ENCODE data around the gene CROCC.
"Not testable (repeated sequence)": the region's sequence is repeated elsewhere in the genome, so short reads cannot be mapped to it uniquely, and the experiment has no call there.

Gene CROCC

GRCh38 chr1:16916036-16916880 is 5.5 kb upstream of the CROCC start:
- H3K4me1 Mint-ChIP-seq: peaks cover 22% of the 10 kb centered on the region
- H3K27ac Mint-ChIP-seq: peak overlapping the region; percentile 16
- H3K9me3 Mint-ChIP-seq; DNase-seq (ENCODE audit: low spot score in 2 of 2); H3K27me3 Mint-ChIP-seq; H3K4me3 Mint-ChIP-seq; ATAC-seq (ENCODE audit: low read depth); H3K36me3 Mint-ChIP-seq: not testable (repeated sequence)

DNA sequence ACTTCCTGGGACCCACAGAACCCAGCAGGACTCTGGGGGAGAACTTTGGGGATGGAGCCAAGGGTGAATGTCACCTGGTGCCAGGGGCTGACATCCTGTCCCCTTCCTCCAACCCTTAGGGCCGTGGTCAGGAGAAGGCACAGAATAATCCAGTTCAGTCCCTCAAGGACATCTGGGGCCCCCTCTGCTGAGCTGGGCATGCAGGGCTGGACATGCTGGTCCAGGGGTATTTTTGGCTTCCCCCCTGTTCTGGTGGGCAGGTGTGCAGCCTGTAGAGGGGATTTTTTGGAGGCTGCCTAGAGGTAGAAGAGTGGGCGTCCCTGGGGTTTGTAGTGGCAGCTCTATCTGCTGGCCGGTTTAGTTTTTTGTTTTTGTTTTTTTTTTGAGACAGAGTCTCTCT is 3.4 kb upstream of the CROCC start:
- ATAC-seq (ENCODE audit: low read depth) (no peak), DNase-seq (ENCODE audit: low spot score in 2 of 2) (no peak)
- no peak overlapping the region for H3K27ac Mint-ChIP-seq
- H3K27me3 Mint-ChIP-seq: no peaks in the 10 kb centered on the region
- H3K36me3 Mint-ChIP-seq: peaks cover 2% of the 10 kb centered on the region
- no peak overlapping the region for H3K4me3 Mint-ChIP-seq
- no peaks in the 10 kb centered on the region for H3K9me3 Mint-ChIP-seq
- H3K4me1 Mint-ChIP-seq: peaks cover 26% of the 10 kb centered on the region

GRCh38 chr1:16918936-16919665 is 2.6 kb upstream of the CROCC start:
- not testable (repeated sequence) for DNase-seq (ENCODE audit: low spot score in 2 of 2); H3K9me3 Mint-ChIP-seq; H3K27me3 Mint-ChIP-seq; H3K4me3 Mint-ChIP-seq; H3K36me3 Mint-ChIP-seq; H3K27ac Mint-ChIP-seq; ATAC-seq (ENCODE audit: low read depth)
- H3K4me1 Mint-ChIP-seq: peaks cover 26% of the 10 kb centered on the region

DNA sequence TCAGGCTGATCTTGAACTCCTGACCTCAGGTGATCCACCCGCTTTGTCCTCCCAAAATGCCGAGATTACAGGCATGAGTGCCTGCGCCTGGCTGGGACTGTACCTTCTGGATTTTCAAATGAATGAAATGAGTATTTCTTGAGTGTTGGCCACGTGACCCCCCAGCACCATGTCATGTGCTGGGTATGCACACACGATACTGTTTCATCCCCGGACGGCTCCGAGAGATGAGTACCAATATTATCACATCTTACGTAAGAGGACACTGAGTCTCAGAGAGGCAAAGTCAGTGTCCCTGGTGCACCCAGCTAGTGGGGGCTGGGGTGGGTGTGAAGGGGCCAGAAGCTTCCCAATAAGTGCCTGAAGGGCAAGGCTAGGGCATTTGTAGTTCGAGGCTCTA is 780 bp upstream of the CROCC start:
- peaks cover 22% of the 10 kb centered on the region for H3K4me1 Mint-ChIP-seq
- peaks cover 2% of the 10 kb centered on the region for H3K36me3 Mint-ChIP-seq
- DNase-seq (ENCODE audit: low spot score in 2 of 2) (no peak), ATAC-seq (ENCODE audit: low read depth) (no peak)
- no peak overlapping the region for H3K27ac Mint-ChIP-seq
- no peaks in the 10 kb centered on the region for H3K27me3 Mint-ChIP-seq
- H3K9me3 Mint-ChIP-seq: no peaks in the 10 kb centered on the region
- H3K4me3 Mint-ChIP-seq: no peak overlapping the region

DNA sequence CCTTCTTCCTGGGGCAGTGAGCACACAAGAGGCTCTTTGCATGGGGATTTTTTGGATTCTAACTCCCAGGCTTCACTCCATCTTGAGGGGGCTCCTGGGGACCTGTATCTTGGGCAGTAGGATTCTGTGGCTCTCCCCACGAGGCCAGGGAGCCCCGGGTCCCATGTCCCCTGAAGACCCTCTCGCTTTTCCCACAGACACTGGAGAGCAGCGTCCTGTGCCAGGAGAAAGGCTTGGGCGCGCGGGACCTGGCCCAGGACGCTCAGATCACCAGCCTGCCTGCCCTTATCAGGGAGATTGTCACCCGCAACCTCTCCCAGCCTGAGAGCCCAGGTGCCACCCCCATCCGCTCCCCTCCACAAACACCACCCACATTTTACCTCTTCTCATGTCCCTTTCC is 735 bp downstream of the CROCC start:
- Mint-ChIP-seq H3K9me3 (no peaks in the 10 kb centered on the region), H3K36me3 (peaks cover 2% of the 10 kb centered on the region), H3K4me3 (no peak overlapping the region), H3K4me1 (peaks cover 25% of the 10 kb centered on the region), H3K27me3 (no peaks in the 10 kb centered on the region), H3K27ac (no peak overlapping the region)
- no peak for DNase-seq (ENCODE audit: low spot score in 2 of 2)
- ATAC-seq (ENCODE audit: low read depth): no peak

- ATAC-seq (ENCODE audit: low read depth) (no peak), DNase-seq (ENCODE audit: low spot score in 2 of 2) (no peak)
- no peaks in the 10 kb centered on the region for H3K27me3 Mint-ChIP-seq
- H3K27ac Mint-ChIP-seq: no peak overlapping the region
- no peak overlapping the region for H3K4me3 Mint-ChIP-seq
- peaks cover 2% of the 10 kb centered on the region for H3K36me3 Mint-ChIP-seq
- H3K4me1 Mint-ChIP-seq: peaks cover 26% of the 10 kb centered on the region
- no peaks in the 10 kb centered on the region for H3K9me3 Mint-ChIP-seq
Measured at GRCh38 chr1:16922885-16923431, 1.2 kb downstream of the CROCC start.

DNA sequence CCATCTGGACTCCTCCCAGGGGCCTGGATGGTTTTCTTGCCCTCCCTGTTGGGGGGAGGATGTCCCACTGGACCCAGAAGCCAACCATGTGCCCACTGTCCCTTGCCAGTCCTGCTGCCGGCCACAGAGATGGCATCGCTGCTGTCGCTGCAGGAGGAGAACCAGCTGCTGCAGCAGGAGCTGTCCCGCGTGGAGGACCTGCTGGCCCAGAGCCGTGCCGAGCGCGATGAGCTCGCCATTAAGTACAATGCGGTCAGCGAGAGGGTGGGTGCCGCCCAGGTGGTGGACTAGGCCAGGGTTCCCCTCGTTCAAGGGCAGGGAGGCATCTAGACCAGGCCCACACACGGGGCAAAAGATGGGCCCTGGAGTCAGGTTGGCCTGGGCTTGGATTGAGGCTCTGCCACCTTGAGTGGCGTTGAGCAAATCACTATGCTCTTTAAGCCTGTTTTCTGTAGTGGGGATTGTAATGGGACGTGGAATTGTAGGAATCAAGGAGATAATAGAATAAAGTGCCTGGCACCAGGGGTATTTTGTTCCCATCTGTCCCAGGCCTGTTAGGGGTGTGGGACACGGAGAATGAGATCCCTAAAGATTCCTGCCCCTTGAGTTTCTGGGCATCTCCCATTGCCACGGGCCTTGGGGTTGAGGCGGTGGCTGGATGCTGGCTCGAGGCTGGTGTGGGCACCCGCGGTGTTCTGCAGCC is 2.6 kb downstream of the CROCC start:
- DNase-seq (ENCODE audit: low spot score in 2 of 2) (no peak), ATAC-seq (ENCODE audit: low read depth) (no peak)
- peaks cover 23% of the 10 kb centered on the region for H3K4me1 Mint-ChIP-seq
- H3K36me3 Mint-ChIP-seq: no peaks in the 10 kb centered on the region
- no peaks in the 10 kb centered on the region for H3K27me3 Mint-ChIP-seq
- H3K27ac Mint-ChIP-seq: no peak overlapping the region
- no peaks in the 10 kb centered on the region for H3K9me3 Mint-ChIP-seq
- no peak overlapping the region for H3K4me3 Mint-ChIP-seq

DNA sequence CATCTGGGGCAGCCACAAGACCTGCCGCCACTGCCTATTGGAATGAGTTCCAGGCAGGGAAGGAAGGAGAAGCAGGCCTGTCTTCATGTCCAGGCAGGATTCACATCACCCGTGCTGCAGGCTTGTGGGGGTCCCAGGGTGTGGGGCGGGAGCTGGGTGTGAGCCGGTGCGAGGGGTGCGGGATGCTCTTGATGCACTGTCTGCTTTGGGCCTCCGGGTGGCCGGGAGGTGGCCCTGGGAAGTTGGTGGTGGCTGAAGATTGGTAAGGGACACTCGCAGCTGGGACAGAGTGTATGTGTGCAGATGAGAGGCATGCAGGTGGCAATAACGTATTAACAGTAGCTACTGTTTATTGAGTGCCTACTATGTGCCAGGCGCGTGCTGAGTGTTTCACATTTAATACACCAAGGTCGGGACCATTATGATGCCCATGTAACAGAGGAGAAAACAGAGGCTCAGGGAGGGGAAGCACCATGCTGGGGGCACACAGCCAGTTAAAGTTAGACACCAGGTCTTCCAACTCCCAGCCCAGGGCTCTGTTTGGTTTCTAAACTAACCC is 3.3 kb downstream of the CROCC start:
- no peaks in the 10 kb centered on the region for H3K27me3 Mint-ChIP-seq
- ATAC-seq (ENCODE audit: low read depth): no peak

GRCh38 chr1:16925635-16926490 is 4.1 kb downstream of the CROCC start:
- ATAC-seq (ENCODE audit: low read depth) (no peak), DNase-seq (ENCODE audit: low spot score in 2 of 2) (no peak)
- H3K9me3 Mint-ChIP-seq: no peaks in the 10 kb centered on the region
- H3K36me3 Mint-ChIP-seq: peaks cover 2% of the 10 kb centered on the region
- no peaks in the 10 kb centered on the region for H3K27me3 Mint-ChIP-seq
- H3K27ac Mint-ChIP-seq: no peak overlapping the region
- peaks cover 23% of the 10 kb centered on the region for H3K4me1 Mint-ChIP-seq
- no peak overlapping the region for H3K4me3 Mint-ChIP-seq

More for the DNA sequence above, 3.3 kb downstream of the CROCC start:
- no peak overlapping the region for H3K4me3 Mint-ChIP-seq
- DNase-seq (ENCODE audit: low spot score in 2 of 2): no peak
- H3K4me1 Mint-ChIP-seq: peaks cover 23% of the 10 kb centered on the region
- no peaks in the 10 kb centered on the region for H3K9me3 Mint-ChIP-seq
- no peak overlapping the region for H3K27ac Mint-ChIP-seq
- H3K36me3 Mint-ChIP-seq: no peaks in the 10 kb centered on the region

DNA sequence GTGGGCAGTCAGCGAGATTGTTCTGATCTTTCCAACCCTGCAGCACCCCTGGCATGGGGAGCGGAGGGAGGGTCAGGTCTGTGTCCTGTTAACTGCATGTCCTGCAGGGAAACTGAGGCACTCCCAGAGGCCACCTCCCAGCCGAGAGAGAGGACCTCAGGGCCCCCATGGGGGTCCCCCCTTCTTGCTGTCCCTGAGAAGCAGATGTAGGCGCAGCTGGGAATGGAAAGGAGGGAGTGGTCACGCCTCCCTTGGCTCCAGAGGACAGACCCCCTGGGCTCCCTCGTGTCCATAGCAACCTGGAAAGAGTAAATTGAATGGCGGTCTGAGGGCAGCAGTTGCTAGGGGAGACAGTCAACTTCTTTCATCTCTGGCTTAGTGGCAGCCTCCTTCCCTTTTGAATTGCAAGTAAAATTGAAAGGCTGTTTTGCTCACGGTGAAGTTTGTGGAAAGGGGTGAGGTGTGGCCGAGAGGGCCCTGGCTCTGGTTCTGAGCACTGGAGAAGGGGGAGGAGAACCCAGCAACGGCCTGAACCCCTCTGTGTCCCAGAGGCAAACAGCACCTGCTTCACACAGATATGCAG is 4.9 kb downstream of the CROCC start:
- Mint-ChIP-seq H3K36me3 (peaks cover 3% of the 10 kb centered on the region), H3K27me3 (no peaks in the 10 kb centered on the region), H3K27ac (no peak overlapping the region), H3K9me3 (no peaks in the 10 kb centered on the region), H3K4me1 (peaks cover 19% of the 10 kb centered on the region), H3K4me3 (no peak overlapping the region)
- DNase-seq (ENCODE audit: low spot score in 2 of 2) (no peak), ATAC-seq (ENCODE audit: low read depth) (no peak)

DNA sequence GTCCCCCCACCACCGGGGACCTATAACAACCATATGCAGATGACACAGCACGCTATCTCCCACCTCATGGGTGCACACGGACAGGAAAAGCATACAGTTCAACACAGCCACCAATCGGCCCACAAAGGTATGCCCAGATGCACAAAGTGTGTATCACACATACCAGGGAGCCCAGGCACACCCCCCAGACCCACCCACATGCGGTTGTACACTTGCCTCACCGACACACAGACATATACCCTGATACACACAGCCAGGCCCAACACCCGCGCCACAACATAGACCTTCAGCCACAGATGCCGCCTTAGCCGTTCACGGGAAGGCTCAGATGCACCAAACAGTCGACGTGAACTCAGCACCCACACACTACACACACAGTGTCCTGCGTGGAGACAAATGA is 5.5 kb downstream of the CROCC start:
- Mint-ChIP-seq H3K27ac (no peak overlapping the region), H3K36me3 (peaks cover 4% of the 10 kb centered on the region), H3K4me3 (no peak overlapping the region), H3K4me1 (peaks cover 15% of the 10 kb centered on the region), H3K9me3 (no peaks in the 10 kb centered on the region), H3K27me3 (no peaks in the 10 kb centered on the region)
- no peak for DNase-seq (ENCODE audit: low spot score in 2 of 2)
- no peak for ATAC-seq (ENCODE audit: low read depth)

- peaks cover 6% of the 10 kb centered on the region for H3K36me3 Mint-ChIP-seq
- H3K4me1 Mint-ChIP-seq: peaks cover 15% of the 10 kb centered on the region
- no peak overlapping the region for H3K4me3 Mint-ChIP-seq
- no peaks in the 10 kb centered on the region for H3K27me3 Mint-ChIP-seq
- peak; percentile 49 for ATAC-seq (ENCODE audit: low read depth)
- no peaks in the 10 kb centered on the region for H3K9me3 Mint-ChIP-seq
- H3K27ac Mint-ChIP-seq: no peak overlapping the region
- DNase-seq (ENCODE audit: low spot score in 2 of 2): no peak
Measured at GRCh38 chr1:16927711-16928485, 6.2 kb downstream of the CROCC start.

Measured in memory B cell (primary cell).